H1 (cell line): Measurements from ENCODE around the gene HEATR1. TPM values are rescaled to one million over a fixed set of nuclear protein-coding genes. Genes with fewer than 3 reads are reported as not detected.

Experiments used
- CTCF ChIA-PET: fragments of 300-600 bp; sonication (Branson Sonifier 250); formaldehyde crosslinking; loops from one replicate; lab custom pipeline; 2021; ENCODE audit not compliant: partially characterized antibody; lab: Charles Lee
- POLR2A ChIA-PET: fragments of 300-600 bp; sonication (Branson Sonifier 250); formaldehyde crosslinking; loops from one replicate; lab custom pipeline; 2021; ENCODE audit warnings: inconsistent platforms; ENCODE audit not compliant: partially characterized antibody; lab: Charles Lee
- DNase-seq, 2 experiments: peaks; one replicate each; pipeline versions ENCODE4 v3.0.0 to v3.0.0-alpha.2; 2010 to 2022; ENCODE audit warnings: low spot score in 2 of 2, low read depth in 1 of 2, mixed read lengths in 1 of 2
- FAIRE-seq: peaks from 2 replicates; lab custom pipeline; 2011; peaks lifted over from hg19 to GRCh38; lab: Jason Lieb, UNC
- H2AFZ ChIP-seq: 2 replicates; pipeline ENCODE4 v1.8.1; 2012; ENCODE audit warnings: low read length, inconsistent platforms
- H2AK5ac ChIP-seq: 2 replicates; pipeline ENCODE4 v1.6.1; 2013; ENCODE audit warnings: low read depth, low read length
- H2BK120ac ChIP-seq: replicated peaks from 2 replicates; pipeline ENCODE3; 2013; ENCODE audit warnings: low read depth, low read length, inconsistent platforms
- H2BK12ac ChIP-seq: 2 replicates; pipeline ENCODE4 v1.6.1; 2013; ENCODE audit warnings: low read depth, low read length
- H2BK15ac ChIP-seq: 2 replicates; pipeline ENCODE4 v1.6.1; 2013; ENCODE audit warnings: low read length
- H2BK20ac ChIP-seq: 2 replicates; pipeline ENCODE4 v1.6.1; 2013; ENCODE audit warnings: low read length
- H2BK5ac ChIP-seq: 2 replicates; pipeline ENCODE4 v1.6.1; 2013; ENCODE audit warnings: low read depth, low read length
- H3K14ac ChIP-seq: 2 replicates; pipeline ENCODE4 v1.6.1; 2013; ENCODE audit warnings: inconsistent platforms; ENCODE audit not compliant: insufficient read length
- H3K18ac ChIP-seq: 2 replicates; pipeline ENCODE4 v1.6.1; 2013; ENCODE audit warnings: low read length; ENCODE audit errors: extremely low read depth
- H3K23ac ChIP-seq: 2 replicates; pipeline ENCODE4 v1.6.1; 2013; ENCODE audit warnings: inconsistent platforms; ENCODE audit not compliant: insufficient read length
- H3K23me2 ChIP-seq: 2 replicates; pipeline ENCODE4 v1.6.1; 2013; ENCODE audit warnings: low read depth, low read length
- H3K27ac ChIP-seq: 2 replicates; pipeline ENCODE4 v1.6.1; 2011; ENCODE audit warnings: low read depth, low read length, inconsistent platforms
- H3K27me3 ChIP-seq, 4 experiments: replicated peaks in 1 of 4; 1 replicate in 1 of 4; 2 replicates in 3 of 4; pipeline versions ENCODE4 v1.6.1 to v1.8.1; 2011 to 2013; ENCODE audit warnings: low read length in 3 of 4, mild to moderate bottlenecking in 3 of 4, inconsistent platforms in 2 of 4, mixed read lengths in 2 of 4, moderate library complexity in 1 of 4; ENCODE audit not compliant: control insufficient read depth in 3 of 4, insufficient read depth in 3 of 4; ENCODE audit errors: extremely low read depth in 1 of 4
- H3K36me3 ChIP-seq, 4 experiments: 2 replicates each; pipeline versions ENCODE4 v1.6.1 to v1.8.1; 2011 to 2013; ENCODE audit warnings: mild to moderate bottlenecking in 4 of 4, low read length in 3 of 4, moderate library complexity in 2 of 4, control low read depth in 1 of 4, inconsistent platforms in 1 of 4; ENCODE audit not compliant: insufficient read depth in 4 of 4, control insufficient read depth in 2 of 4
- H3K4ac ChIP-seq: replicated peaks from 2 replicates; pipeline ENCODE3; 2013; ENCODE audit warnings: low read length, low read depth, mixed read lengths, inconsistent platforms; ENCODE audit not compliant: insufficient read length
- H3K4me1 ChIP-seq, 4 experiments: replicated peaks in 1 of 4; 1 replicate in 1 of 4; 2 replicates in 3 of 4; pipeline versions ENCODE4 v1.6.1 to v1.8.1; 2011 to 2013; ENCODE audit warnings: low read length in 3 of 4, inconsistent platforms in 2 of 4, mixed read lengths in 1 of 4; ENCODE audit not compliant: insufficient read depth in 4 of 4, control insufficient read depth in 3 of 4
- H3K4me2 ChIP-seq, 2 experiments: 2 replicates each; pipeline versions ENCODE4 v1.6.1 to v1.8.1; 2011 to 2013; ENCODE audit warnings: low read depth in 2 of 2, low read length in 2 of 2, control low read depth in 1 of 2, inconsistent platforms in 1 of 2, mild to moderate bottlenecking in 1 of 2; ENCODE audit not compliant: insufficient read depth in 1 of 2
- H3K4me3 ChIP-seq, 4 experiments: fragments of 200-600, 300-600 bp in 1 of 4; sonication (generic), shearing (Covaris generic), sonication (Bioruptor Twin) in 1 of 4; 2 replicates each; pipeline versions ENCODE4 v1.5.1 to v1.8.1; 2011 to 2016; ENCODE audit warnings: low read length in 4 of 4, low read depth in 3 of 4, control low read depth in 2 of 4, inconsistent platforms in 2 of 4, mild to moderate bottlenecking in 2 of 4, mixed read lengths in 1 of 4, moderate library complexity in 1 of 4; ENCODE audit not compliant: insufficient read depth in 2 of 4; ENCODE audit errors: extremely low read depth in 1 of 4
- H3K56ac ChIP-seq: replicated peaks from 2 replicates; pipeline ENCODE3; 2013; ENCODE audit warnings: low read depth, mild to moderate bottlenecking, mixed read lengths, low read length, inconsistent platforms; ENCODE audit not compliant: insufficient read length
- H3K79me1 ChIP-seq: 2 replicates; pipeline ENCODE4 v1.6.1; 2013; ENCODE audit warnings: low read depth, low read length, control low read depth
- H3K79me2 ChIP-seq, 2 experiments: 2 replicates each; pipeline versions ENCODE4 v1.6.1 to v1.8.1; 2012 to 2013; ENCODE audit warnings: low read length in 2 of 2, mild to moderate bottlenecking in 2 of 2, inconsistent platforms in 1 of 2; ENCODE audit not compliant: insufficient read depth in 2 of 2, control insufficient read depth in 1 of 2
- H3K9ac ChIP-seq, 4 experiments: replicated peaks in 1 of 4; 1 replicate in 1 of 4; 2 replicates in 3 of 4; pipeline versions ENCODE4 v1.6.1 to v1.8.1; 2011 to 2013; ENCODE audit warnings: low read depth in 3 of 4, low read length in 3 of 4, control low read depth in 2 of 4, mild to moderate bottlenecking in 2 of 4, moderate library complexity in 2 of 4, inconsistent platforms in 1 of 4; ENCODE audit errors: extremely low read depth in 1 of 4
- H3K9me3 ChIP-seq, 2 experiments: 2 replicates each; pipeline versions ENCODE4 v1.6.1 to v1.8.1; 2012 to 2013; ENCODE audit warnings: mild to moderate bottlenecking in 2 of 2, moderate library complexity in 2 of 2, control low read depth in 1 of 2, inconsistent platforms in 1 of 2, low read depth in 1 of 2, low read length in 1 of 2, mixed read lengths in 1 of 2; ENCODE audit not compliant: insufficient read depth in 2 of 2
- H4K20me1 ChIP-seq, 2 experiments: replicated peaks in 1 of 2; 2 replicates each; pipeline versions ENCODE3 to v1.8.1; 2011 to 2013; ENCODE audit warnings: inconsistent platforms in 2 of 2, low read length in 2 of 2, mild to moderate bottlenecking in 1 of 2; ENCODE audit not compliant: insufficient read depth in 2 of 2, control insufficient read depth in 1 of 2
- H4K5ac ChIP-seq: 2 replicates; pipeline ENCODE4 v1.6.1; 2013; ENCODE audit warnings: low read length, low read depth, mixed read lengths, inconsistent platforms; ENCODE audit not compliant: insufficient read length
- H4K8ac ChIP-seq: 2 replicates; pipeline ENCODE4 v1.8.0; 2013; ENCODE audit warnings: mild to moderate bottlenecking, moderate library complexity, low read length, inconsistent platforms; ENCODE audit not compliant: insufficient read depth; ENCODE audit errors: extremely low read depth
- H4K91ac ChIP-seq: replicated peaks from 2 replicates; pipeline ENCODE3; 2013; ENCODE audit warnings: low read length, mixed read lengths, inconsistent platforms; ENCODE audit not compliant: insufficient read length
- CEBPB ChIP-seq: IDR thresholded peaks from 2 replicates; pipeline ENCODE4 v1.6.1; 2012; ENCODE audit warnings: low read depth, low read length
- NANOG ChIP-seq: IDR thresholded peaks from 2 replicates; pipeline ENCODE4 v1.6.1; 2011; ENCODE audit warnings: low read length, low read depth, mild to moderate bottlenecking, inconsistent platforms; ENCODE audit not compliant: insufficient read depth, poor library complexity, severe bottlenecking
- WGBS, 2 experiments: shearing (Covaris generic) in 1 of 2; methylation state at CpG; one replicate each; pipeline versions ENCODE4 v1.1.6 to v1.1.7; 2013 to 2015; ENCODE audit warnings: low lambda C conversion rate in 2 of 2, mixed read lengths in 2 of 2, inconsistent platforms in 1 of 2, low coverage in 1 of 2, missing lambda C conversion rate in 1 of 2; ENCODE audit not compliant: insufficient replicate concordance in 2 of 2, insufficient coverage in 1 of 2, insufficient read length in 1 of 2; ENCODE audit errors: extremely low coverage in 1 of 2, missing lambda C conversion rate in 1 of 2; 5-methylcytosine and 5-hydroxymethylcytosine counted together
- polyA plus RNA-seq, 7 experiments: library from polyadenylated mRNA; depleted of rRNA in 3 of 7; stranded (reverse) in 5 of 7; unstranded in 2 of 7; fragments of >200 nt in 5 of 7; fragments of 200-250 nt in 2 of 7; gene quantifications; 1 replicate in 5 of 7; 2 replicates in 1 of 7; 4 replicates in 1 of 7; pipeline versions ENCODE4 v1.2.1 to v1.2.3, GENCODE V29; 2011 to 2013; ENCODE audit warnings: missing spikeins in 2 of 7, mixed read lengths in 2 of 7
- total RNA-seq: library from RNA; stranded (reverse); fragmentation: NEBNext Ultra II Directional; extraction: Animal tissue kit (Norgen Biotek cat#: 25700); gene quantifications from 2 replicates; pipeline ENCODE4 v1.2.1, GENCODE V29; 2021

HEATR1 gene
- total and polyA plus RNA-seq, 2 of the 8 experiments (the other 6 are each of a cell fraction or from before 2014, with no cell fraction given) = 13.0 to 95.8 TPM

GRCh38 chr1:236552096-236552495, 52.2 kb downstream of the HEATR1 start:
- no peak overlapping the region for H4K8ac ChIP-seq
- no peak overlapping the region for H2BK12ac ChIP-seq
- no peak overlapping the region for H3K18ac ChIP-seq
- H3K9ac ChIP-seq = no peak overlapping the region
- no peak overlapping the region for H3K4me3 ChIP-seq
- no peak overlapping the region for H4K5ac ChIP-seq
- DNase-seq (no peak), FAIRE-seq (no peak)
- no peaks in the 10 kb centered on the region for H3K79me1 ChIP-seq
- H4K91ac ChIP-seq = no peak overlapping the region
- no peak overlapping the region for H3K27ac ChIP-seq
- ChIA-PET CTCF (interaction anchor here (1.1 to 5.0 kb wide), 3 partner anchors 7 to 416 kb away, joined by 3 to 34 read pairs (median 4); no protein-coding TSS in a partner anchor), POLR2A (interaction anchor here (1.4 to 1.7 kb wide), 2 partner anchors 23 kb away, joined by 3 to 4 read pairs; no protein-coding TSS in a partner anchor)
- H3K4me1 ChIP-seq = no peaks in the 10 kb centered on the region
- no peak overlapping the region for H2BK120ac ChIP-seq
- H2BK5ac ChIP-seq = no peak overlapping the region
- H2AK5ac ChIP-seq = no peak overlapping the region
- no peak overlapping the region for H3K4ac ChIP-seq
- no peaks in the 10 kb centered on the region for H3K79me2 ChIP-seq
- H2AFZ ChIP-seq = no peak overlapping the region
- H2BK20ac ChIP-seq = no peak overlapping the region
- H3K23ac ChIP-seq = no peak overlapping the region
- H3K23me2 ChIP-seq = no peaks in the 10 kb centered on the region
- H3K4me2 ChIP-seq = no peak overlapping the region
- H3K56ac ChIP-seq = no peak overlapping the region
- H3K14ac ChIP-seq = no peak overlapping the region
- no peak overlapping the region for H2BK15ac ChIP-seq
- no peaks in the 10 kb centered on the region for H3K27me3 ChIP-seq
- H3K9me3 ChIP-seq = no peaks in the 10 kb centered on the region
- H4K20me1 ChIP-seq = peaks cover 2% of the 10 kb centered on the region in 2 experiments
- WGBS, 2 experiments = 85% methylated on average over 6 of the region's 6 CpGs; no CpG with 5 or more reads in 1 of the 2 experiments
- H3K36me3 ChIP-seq = peaks cover 39 to 95% (median 86%) of the 10 kb centered on the region in 4 experiments
- TF ChIP-seq CEBPB (no peak), NANOG (no peak)
